NCI-H146 treated with DMSO at 0.1 percent for 48 hours (cell line): Measurements from ENCODE around the gene SMIM24.

Experiments used
- DNase-seq: peaks from one replicate; lab custom pipeline; 2025; ENCODE audit not compliant: unreplicated experiment; lab: John Stamatoyannopoulos, UW

Gene SMIM24

GRCh38 chr19:3475449-3475848 lies 4.9 kb downstream of the SMIM24 start:
- DNase-seq, result no peak

- DNase-seq, result no peak
Measured at GRCh38 chr19:3474614-3475013, 5.7 kb downstream of the SMIM24 start.

- no peak for DNase-seq
Measured at GRCh38 chr19:3474010-3474409, 6.3 kb downstream of the SMIM24 start.

GRCh38 chr19:3471954-3472655 lies 8.2 kb downstream of the SMIM24 start:
- no peak for DNase-seq

- DNase-seq, result no peak
Measured at GRCh38 chr19:3470500-3471128, 9.7 kb downstream of the SMIM24 start.

- DNase-seq, result no peak
Measured at GRCh38 chr19:3469638-3470499, 10.5 kb downstream of the SMIM24 start.

GRCh38 chr19:3468211-3468610 lies 12.1 kb downstream of the SMIM24 start:
- no peak for DNase-seq

GRCh38 chr19:3467437-3468198 lies 12.7 kb downstream of the SMIM24 start:
- no peak for DNase-seq

GRCh38 chr19:3466635-3467034 lies 13.7 kb downstream of the SMIM24 start:
- no peak for DNase-seq

GRCh38 chr19:3465552-3465951 lies 14.8 kb downstream of the SMIM24 start:
- no peak for DNase-seq

- DNase-seq, result no peak
Measured at GRCh38 chr19:3464587-3465235, 15.6 kb downstream of the SMIM24 start.

GRCh38 chr19:3463714-3464586 lies 16.4 kb downstream of the SMIM24 start:
- no peak for DNase-seq

GRCh38 chr19:3462991-3463713 lies 17.2 kb downstream of the SMIM24 start:
- DNase-seq, result no peak

GRCh38 chr19:3459965-3460582 lies 20.3 kb downstream of the SMIM24 start:
- no peak for DNase-seq

GRCh38 chr19:3459089-3459881 lies 21.0 kb downstream of the SMIM24 start:
- no peak for DNase-seq

- DNase-seq, result no peak
Measured at GRCh38 chr19:3458229-3459088, 21.9 kb downstream of the SMIM24 start.
